GM18508 (cell line): Measurements from ENCODE around the gene OPCML.

Experiments
- ATAC-seq: cut with Tn5 transposase; IDR thresholded peaks from one replicate; pipeline ENCODE4 v1.9.1; 2021; ENCODE audit warnings: moderate number of reproducible peaks; ENCODE audit not compliant: insufficient read depth, unreplicated experiment

OPCML gene

DNA sequence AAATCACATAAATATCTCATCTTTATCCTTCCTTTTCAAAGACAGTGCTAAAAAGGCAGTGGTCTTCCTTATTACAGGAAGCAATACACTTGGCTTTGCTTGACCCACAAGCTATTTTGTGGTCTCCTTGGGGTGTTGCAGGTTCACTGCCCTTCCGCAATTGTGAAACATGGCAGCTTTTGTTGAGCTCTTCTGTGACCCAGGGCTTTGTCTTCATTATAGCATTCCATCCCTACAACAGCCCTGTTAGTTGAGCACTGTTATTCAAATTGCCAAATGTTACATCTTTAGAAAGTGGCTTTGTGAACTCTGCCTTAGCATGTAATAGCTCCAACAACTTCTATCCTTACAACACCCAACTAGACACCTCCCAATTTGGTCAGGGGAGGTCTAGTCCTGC lies 107.1 kb downstream of the OPCML start:
- no peak for ATAC-seq

DNA sequence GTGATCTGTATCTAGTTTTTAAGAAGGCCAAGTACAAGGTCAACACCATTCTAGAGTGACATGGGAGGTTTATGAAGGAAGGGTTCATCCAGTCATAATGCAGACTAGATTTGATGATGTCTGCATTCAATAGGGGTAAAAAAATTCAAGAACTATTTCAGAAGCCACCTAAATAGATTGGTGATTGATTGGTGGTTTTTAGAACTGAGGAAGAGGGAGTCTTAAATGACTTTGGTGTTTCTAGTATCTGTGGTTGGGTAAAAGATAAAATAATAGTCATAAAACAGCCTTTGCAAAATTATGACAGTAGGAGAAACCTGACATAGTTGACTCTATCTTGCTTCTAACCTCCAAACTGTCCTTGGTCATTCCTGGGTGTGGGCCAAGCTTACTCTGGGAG lies 114.1 kb downstream of the OPCML start:
- ATAC-seq = no peak

DNA sequence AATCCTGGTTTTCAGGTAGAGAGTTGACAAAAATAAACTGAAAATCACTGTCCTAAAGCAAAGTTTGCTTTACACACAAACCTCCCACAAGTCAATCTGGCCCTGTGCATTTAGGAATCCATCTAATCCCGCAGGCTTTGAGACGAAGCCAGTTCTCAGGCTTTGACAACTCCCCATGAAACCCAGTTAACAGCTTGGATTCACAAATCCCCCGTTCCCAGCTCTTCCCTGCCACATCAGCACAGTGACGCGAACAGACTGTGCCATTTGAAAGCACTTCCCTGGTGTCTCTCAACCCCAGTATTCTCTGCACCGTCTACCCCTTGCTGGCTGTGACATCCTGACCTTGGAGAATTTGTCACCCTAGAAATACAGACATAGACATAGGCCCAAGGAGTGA lies 117.8 kb downstream of the OPCML start:
- ATAC-seq = no peak

DNA sequence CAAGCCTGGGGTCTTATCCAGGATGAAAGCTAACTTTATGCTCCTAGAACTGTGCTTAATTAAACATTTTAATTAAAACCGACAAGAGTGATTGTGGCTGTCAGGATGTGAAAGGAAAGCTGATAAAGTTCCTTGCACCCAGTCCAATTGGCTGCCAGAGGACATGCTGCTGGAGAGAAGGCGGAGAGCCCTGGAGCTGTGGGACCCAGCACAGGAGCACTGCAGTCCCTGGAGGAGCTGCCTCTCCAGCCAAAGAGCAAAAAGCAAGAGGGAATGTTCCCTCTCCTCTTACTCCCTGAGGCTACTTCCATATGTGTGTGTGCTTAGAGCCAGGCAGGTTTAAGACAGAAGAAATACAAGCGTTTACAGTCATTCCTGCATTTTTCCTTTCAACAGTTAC lies 118.6 kb downstream of the OPCML start:
- no peak for ATAC-seq

DNA sequence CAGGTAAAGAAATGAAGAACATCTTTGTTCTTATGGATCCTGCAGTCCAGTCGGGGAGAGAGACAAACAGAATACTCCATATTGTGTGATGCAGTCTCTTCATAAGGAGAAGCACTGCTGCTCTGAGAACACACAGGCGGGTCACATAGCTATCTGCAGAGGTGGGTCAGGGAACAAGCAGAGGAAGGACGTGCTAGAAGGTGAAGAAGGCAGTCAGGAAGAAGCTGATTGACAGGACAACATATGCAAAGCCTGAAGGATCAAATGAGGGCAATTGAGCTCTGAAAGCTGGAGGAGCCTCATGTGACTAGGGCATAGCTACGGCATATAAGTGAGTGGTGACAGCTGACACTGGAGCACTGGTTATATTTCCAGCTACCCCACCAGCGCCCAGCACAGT lies 122.5 kb downstream of the OPCML start:
- no peak for ATAC-seq

DNA sequence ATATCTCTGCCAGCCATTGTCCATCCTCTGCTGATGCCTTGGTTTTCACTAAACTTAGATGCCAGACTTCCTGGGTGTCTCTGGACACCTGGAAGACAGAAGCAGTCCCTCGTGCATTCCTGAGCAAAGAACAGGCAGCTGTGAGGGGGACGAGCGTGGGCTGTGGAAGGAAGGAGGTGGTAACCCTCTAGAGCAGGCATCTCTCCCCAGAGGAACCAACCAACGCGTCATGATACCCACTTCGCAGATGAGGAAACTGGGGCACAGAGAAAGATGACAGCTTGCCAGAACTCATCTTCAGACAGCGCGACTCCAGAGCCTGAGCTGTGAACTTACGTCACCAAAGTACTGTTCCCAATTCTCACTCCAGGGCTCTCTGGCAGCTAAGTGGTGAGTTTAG lies 123.4 kb downstream of the OPCML start:
- no peak for ATAC-seq

DNA sequence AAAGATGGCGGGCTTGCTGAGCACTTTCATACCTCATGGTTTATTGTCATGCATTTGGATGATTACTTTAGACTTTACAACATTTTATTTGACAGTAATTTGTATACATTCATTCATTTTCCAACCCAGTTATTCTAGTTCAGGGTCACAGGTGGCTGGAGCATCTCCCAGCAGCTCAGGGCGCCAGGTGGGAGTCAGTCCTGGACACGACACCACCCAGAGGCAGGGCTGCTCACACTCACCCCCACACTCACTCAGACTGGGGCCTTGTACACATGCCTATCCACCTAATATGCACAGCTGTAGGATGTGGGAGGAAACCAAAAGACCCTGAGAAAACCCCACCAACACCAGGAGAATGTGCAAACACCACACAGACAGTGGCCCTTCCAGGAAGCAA lies 123.9 kb downstream of the OPCML start:
- ATAC-seq = no peak

DNA sequence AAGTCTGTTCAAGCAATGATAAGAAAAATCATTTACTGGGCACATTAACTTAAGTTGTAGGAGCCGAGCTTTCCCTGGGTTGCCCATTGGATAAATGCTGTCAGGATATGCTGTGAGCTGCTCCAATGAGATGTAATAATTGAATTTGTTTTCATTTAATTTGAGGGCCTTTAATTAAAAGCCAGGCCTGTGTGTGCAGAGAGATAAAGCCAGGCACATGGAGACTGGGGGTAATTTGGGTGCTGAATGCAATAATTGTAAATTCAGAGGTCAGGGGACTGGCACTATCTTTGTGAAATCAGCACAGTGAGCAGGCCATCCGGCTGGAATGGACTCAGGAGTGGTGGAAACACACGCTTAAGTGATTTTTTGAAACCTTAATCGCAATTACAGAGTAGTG lies 125.8 kb downstream of the OPCML start:
- ATAC-seq = no peak

DNA sequence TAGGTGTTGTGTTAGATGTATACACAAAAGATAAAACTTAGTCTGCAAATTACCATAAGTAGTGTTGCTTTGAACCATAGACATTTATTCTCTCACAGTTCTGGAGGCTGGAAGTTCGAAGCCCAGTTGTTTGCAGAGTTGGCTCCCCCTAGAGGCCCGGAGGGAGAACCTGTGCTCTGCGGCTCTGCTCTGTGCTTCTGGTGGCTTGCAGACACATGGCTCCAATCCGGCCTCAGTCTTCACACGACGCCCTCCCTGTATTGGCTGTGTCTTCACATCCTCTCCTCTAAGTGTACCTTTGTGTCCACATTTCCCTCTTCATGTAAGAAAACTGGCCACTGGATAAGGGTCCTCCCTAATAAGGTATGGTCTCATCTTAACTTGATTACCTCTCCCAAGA lies 128.4 kb downstream of the OPCML start:
- ATAC-seq = no peak

DNA sequence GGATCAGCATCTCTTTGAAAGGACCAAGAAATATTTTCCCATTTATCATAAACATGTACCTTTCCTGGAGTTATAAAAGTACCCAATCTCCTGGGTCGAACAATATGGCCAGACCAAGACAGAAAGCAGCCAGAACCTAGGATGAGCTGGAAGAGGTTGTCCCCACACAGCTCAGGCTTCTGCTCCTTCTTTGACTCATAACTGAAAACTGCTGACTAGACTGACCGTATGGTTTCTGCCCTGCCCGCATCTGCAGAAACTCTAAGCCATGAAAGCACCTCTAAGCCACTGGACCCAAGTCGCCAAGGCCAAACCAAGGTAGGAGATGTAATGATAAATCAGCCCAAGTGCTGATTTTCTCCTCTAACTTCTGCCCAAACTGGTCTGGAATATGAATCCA lies 129.8 kb downstream of the OPCML start:
- ATAC-seq = no peak

DNA sequence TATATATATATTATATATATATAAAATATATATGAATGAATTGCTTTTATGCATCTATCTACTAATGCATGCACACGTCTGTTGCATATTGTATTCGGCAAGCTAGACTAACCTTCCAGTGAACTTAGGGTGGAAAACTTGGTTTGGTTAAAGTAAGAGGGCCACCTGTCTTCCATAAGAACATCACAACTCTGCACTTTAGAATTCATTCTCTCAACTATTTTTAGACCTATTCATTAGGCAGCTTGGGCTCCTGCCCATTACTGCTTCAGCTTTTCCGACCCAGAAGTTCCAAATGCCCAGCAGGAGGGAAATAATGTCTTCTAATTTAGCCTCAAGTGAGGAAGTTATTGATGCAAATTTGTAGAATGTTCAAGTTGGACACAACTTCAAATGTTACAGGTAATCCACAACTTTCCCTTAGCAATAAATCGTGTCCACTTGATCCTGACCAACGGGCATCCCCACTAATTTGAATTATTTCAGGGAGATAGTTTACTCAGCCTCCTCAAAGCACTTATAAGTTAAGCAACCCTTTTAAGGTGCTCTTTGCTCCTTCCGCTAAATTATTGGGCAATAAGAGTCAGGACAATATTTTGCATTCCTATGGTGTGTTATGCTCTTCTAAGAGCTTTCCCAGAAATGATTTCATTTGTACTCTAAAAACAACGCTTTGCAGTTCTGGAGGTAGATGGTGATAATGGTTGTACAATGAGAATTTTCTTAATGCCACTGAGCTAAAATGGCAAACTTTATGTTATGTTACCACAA lies 132.3 kb downstream of the OPCML start:
- no peak for ATAC-seq

DNA sequence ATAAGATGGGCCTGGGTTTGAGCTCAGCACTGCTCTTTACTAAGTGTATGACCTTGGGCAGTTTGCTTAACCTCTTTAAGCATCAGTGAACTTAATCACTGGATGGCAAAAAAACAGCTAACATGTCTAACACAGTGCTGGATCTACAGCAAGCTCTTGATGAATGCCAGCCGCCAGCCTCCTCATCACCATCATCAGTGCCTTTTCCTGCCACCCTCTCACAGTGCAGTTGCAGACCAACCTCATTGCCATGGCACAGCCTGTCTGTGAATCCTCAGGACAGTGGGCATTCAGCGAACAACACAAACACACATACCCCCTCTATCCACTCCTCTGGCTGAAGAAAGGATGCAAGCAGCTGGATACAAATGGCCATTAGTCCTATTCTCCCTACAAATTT lies 133.0 kb downstream of the OPCML start:
- no peak for ATAC-seq

DNA sequence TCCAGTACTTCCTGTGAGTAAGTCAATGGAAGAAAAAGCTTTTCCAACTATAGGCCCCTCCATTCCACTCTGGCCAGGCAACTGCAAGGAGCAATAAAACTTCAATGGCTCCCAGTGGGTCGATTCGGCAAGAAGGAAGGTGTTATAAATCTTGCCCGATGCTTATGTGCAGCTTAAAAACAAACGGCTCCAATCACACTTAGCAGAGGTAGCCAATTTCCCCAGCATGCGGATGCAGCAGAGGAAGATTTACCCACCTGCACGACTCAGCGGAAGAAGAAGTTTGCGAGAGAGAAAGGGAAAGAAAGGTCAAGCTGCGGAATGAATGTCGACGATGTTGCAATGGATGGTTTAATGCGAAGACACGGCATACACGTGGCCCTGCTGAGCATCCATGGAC lies 141.5 kb downstream of the OPCML start:
- ATAC-seq = no peak

DNA sequence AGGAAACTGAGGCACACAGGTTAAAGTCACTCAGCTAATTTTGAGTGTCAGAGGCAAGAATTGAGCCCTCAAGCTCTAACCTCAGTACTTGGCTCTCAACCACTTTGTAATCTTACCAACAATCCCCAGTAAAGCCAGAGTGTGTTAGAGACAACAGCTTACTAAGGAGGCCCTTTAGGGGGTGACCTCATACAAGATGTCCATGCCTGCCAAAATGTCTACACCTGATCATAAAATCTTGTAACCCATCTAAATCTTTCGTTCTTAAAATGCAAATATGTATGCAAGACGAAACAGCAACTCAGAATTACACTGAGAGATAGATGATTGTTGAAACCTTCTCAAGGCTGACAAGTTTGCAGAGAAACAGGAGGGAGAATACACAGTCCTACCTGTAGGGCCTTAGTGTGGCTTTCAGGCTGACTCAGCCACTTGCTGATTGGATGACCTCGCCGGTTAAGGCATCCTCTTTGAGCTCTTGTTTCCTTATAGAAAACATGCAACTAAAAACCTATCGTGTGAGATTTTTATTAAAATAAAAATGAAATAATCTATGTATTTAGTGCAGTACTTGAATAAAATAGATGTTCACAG lies 143.2 kb downstream of the OPCML start:
- no peak for ATAC-seq

DNA sequence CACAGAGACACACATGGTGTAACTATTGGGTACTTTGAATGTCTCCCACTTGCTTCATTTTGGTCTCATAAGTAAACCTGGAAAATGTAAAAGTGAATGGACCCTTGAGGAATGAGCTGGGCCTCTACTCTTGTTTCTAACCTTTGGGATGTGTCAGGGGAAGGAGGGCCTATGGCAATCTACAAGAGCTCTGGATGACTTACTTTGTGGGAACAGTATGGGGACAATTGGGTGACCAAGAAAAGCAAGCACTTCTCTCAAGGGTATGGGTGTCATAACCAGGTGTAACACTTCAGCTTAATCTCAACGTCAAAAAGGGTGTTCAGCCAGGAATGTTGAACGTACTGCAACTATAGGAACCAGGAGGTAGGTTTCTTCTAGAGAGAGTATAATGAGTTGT lies 144.0 kb downstream of the OPCML start:
- ATAC-seq = no peak

DNA sequence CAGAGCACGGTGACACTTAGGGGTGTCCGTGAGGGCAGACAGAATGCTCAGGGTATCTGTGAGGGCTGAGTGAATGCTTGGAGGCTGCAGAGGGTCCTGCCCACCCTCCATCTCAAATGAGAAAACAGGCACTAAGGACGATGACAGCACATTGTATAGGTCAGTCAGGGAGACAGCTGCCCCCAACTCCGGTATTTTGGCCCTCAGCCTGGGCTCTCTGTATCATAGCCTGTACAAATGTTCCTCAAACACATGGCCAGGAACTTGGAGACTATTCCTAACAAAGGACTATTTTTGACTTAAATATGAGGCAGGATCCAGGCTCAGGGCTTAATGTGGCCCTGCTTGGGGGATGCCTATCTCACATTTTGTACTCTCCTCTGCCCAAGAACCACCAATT lies 145.4 kb downstream of the OPCML start:
- no peak for ATAC-seq

DNA sequence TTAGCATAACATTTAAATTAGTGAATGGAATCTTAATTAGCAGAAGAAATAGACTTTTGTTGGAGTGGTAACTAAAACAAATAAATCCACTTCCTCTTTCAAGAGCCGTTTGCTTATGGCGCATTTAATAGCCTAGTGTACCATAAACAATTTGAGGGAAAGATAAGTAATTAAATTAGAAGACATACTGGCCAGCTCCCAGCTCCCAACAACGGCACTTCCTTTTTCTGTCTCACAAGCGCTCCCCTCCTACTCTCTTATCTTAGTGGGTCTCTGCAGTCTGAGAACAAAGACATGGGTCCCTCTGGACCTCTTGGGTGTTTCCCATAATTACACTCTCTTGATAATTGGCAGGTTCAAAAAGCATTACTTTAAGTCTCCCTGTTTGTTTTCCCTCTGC lies 146.0 kb downstream of the OPCML start:
- no peak for ATAC-seq

DNA sequence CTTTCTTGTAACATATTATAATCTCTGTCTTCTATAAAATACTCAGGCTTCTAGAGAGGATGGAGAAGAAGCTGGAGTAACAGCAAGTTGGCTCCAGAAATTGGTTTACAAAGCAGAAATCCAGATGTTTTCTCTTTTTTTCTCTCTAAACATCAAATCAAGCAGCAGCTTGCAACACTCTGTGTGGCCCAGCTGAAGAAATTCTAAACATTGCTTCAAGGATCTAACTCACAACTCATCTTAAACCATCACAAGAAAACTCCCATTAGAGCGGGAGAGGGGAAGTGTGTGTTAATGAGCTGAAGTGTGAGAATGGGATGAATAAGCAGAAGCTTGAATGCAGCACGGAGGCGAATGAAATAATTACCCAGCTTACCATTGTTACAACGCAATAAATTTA lies 146.5 kb downstream of the OPCML start:
- no peak for ATAC-seq

DNA sequence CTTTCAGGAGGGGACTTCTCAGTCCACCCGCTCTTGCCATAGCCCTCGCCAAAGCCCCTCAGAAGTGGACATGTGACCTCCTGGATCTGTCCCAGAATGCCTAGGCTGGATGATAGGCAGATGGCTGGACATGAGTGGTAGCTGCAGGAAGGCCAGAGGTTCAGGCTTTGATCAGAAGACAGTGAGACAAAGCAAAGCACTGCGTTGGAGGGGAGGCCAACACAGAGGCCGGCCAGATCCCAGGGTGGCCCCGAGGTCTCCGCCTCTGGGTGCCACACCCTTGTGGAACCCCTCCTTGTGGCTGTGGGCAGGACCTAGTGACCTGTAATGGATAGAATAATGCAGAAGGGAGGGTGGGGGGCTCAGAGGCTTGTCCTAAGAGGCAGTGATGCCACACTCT lies 147.6 kb downstream of the OPCML start:
- no peak for ATAC-seq

DNA sequence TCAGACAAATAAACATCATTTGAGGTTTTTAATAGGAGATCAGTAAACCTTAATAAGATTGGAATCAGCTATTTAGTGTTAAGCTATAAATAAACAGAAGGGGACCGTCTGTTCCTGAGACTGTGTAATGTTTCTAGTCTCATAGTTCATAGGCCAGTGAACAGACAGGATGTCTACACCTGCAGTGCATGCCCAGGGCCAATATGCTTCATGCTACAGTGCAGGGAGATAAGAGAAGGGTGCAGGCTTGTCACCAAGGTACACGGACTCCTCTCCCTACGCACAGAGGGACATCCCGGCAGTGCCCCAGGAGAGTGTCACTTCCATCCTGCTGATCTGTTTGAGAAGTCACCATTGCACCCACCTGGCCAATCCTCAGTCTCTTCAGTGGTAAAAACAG lies 148.6 kb downstream of the OPCML start:
- no peak for ATAC-seq

DNA sequence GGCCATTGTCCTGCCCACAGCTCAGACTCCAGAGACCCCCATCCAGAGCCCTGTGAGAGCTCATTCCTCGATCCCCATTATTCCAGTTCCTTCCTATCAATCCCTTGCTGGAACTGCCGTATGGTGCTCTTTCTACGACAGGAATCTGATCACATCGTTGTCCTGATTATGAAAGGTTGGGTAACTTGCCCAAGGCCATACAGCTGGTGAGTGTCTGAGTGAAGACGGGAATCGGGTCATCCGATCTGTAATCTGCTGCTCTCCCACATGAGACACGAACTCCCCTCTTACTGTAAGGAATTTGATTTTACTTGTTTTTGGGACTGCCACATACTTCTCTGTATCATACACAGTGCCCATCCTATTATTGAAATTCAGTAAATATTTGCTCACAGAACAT lies 149.1 kb downstream of the OPCML start:
- no peak for ATAC-seq

DNA sequence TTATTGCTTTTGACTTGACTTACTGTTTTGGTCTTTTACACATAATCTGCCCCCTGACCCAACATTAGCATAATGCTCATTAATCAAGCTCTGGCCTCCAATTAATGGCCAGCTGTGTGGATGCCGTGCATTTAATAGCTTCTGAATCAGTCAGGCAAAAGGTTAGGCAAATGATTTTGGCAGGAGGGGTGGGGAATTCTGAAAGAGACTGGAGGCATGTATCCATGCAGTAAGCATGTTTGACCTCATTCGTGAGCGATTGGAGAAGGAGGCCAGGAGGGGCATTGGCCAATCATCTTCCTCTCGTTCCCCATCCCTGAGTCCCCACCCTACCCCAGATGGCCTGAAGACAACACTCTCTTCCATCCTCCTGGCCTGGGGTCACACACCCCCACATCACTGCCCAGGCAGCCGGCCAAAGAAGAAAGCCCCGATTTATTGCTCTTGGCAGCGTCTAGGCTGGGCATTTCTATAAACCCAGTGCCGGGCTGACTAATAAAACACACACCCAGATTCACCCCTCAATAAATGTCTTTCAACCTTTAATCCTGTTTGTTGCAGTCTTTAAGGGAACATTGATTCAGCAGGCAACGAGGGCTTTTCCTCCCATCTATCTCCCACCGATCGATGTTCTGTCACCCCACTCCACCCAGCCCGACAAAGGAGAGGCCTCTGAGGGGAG lies 150.0 kb downstream of the OPCML start:
- no peak for ATAC-seq
